GM21737 (cell line): ENCODE measurements around the gene VPS37B.

Experiments used
- ATAC-seq: cut with Tn5 transposase; IDR thresholded peaks from one replicate; pipeline ENCODE4 v1.9.1; 2021; ENCODE audit warnings: mild to moderate bottlenecking, moderate library complexity; ENCODE audit not compliant: unreplicated experiment

The VPS37B gene

DNA sequence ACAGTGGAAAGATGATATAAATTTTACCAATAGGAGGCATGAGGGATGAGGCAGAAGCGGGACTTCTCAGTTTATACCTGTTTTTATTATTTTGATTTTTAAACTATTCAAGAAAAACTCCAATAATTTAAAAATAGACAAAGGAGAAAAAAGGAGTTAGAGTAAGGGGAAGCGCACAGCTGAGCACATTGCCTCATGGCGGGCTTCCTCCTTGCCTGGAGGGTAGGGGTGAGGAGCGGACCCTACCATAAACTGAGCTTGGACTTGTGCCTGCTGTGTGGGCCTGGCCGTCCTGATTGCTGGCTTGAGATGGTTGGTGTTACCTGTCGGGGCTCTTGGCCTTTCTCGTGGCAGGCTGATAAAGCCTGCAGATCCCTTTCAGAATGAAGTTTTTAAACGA lies 75.8 kb downstream of the VPS37B start:
- ATAC-seq, result no peak

DNA sequence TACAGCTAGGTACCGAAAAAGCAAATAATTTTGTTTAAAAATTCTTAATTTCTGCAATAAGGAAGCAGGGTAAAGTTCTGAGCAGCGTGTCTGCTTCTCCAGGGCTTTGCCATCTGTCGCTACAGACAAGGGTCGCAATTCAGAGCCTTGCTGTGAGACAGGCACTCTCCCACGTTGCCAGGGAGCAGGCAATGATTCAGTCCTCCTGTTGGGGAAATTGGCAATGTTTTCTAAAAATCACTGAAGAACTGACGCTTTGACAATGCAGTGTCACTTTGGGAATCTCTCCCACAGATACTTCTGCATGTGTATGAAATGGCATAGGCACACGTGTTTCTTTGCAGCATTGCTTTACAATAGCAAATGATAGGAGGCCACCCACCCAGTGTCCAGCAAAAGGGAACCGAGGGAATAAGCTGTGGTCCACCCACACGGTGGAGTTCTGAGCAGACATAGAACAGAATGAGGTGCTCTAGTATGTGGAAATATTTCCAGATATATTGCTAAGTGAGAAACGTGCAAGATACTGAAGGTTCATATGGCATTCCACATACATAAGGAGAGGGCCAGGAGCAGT lies 76.6 kb downstream of the VPS37B start:
- no peak for ATAC-seq
